Calu3 (cell line): ENCODE measurements around the gene PLEKHB1. TPM values are rescaled to one million over a fixed set of nuclear protein-coding genes. Genes with fewer than 3 reads are reported as not detected.
A peak's percentile ranks its signal among the peaks of the same experiment; 100 is the strongest.

ENCODE experiments used
- BruUV-seq: library from RNA; stranded (reverse); fragments of 400-500 nt; replicated peaks from 2 replicates; lab custom pipeline; 2021; lab: Mats Ljungman, UMichigan
- CTCF ChIA-PET: fragments of 300-600 bp; sonication (Branson Sonifier 250); formaldehyde crosslinking; loops from one replicate; lab custom pipeline; 2022; ENCODE audit warnings: antibody characterized with exemption; lab: Charles Lee
- DNase-seq: peaks from one replicate; pipeline ENCODE4 v3.0.0; 2022
- H3K27ac Mint-ChIP-seq: one replicate; pipeline ENCODE4 v1.8.0; 2022; ENCODE audit warnings: mixed read lengths; ENCODE audit not compliant: unreplicated experiment
- H3K27me3 Mint-ChIP-seq: one replicate; pipeline ENCODE4 v1.8.0; 2022; ENCODE audit warnings: mixed read lengths; ENCODE audit not compliant: unreplicated experiment
- H3K36me3 Mint-ChIP-seq: one replicate; pipeline ENCODE4 v1.8.0; 2022; ENCODE audit warnings: mild to moderate bottlenecking, moderate library complexity, mixed read lengths; ENCODE audit not compliant: insufficient read depth, unreplicated experiment
- H3K4me1 Mint-ChIP-seq: one replicate; pipeline ENCODE4 v1.8.0; 2022; ENCODE audit warnings: mild to moderate bottlenecking, low read depth, mixed read lengths; ENCODE audit not compliant: unreplicated experiment
- H3K4me3 Mint-ChIP-seq: one replicate; pipeline ENCODE4 v1.8.0; 2022; ENCODE audit warnings: mild to moderate bottlenecking, low read depth, moderate library complexity, mixed read lengths; ENCODE audit not compliant: unreplicated experiment
- H3K9me3 Mint-ChIP-seq: one replicate; pipeline ENCODE4 v1.8.0; 2022; ENCODE audit warnings: low read depth, mixed read lengths; ENCODE audit not compliant: unreplicated experiment
- intact Hi-C: fragments of 100-400 bp; cut with micrococcal nuclease; formaldehyde crosslinking; loops from one replicate; pipeline ENCODE4 v1.10.0; 2022; ENCODE audit not compliant: unreplicated experiment
- total RNA-seq: library from RNA; stranded (reverse); gene quantifications from 2 replicates; pipeline ENCODE4 v1.2.3, GENCODE V29; 2022
- TF ChIP-seq, protein P1 (sequence below): fragments of 200-600 bp; IDR thresholded peaks from one replicate; pipeline ENCODE4 v1.8.0; 2022; ENCODE audit warnings: antibody characterized with exemption; ENCODE audit not compliant: unreplicated experiment

PLEKHB1 gene
- total RNA-seq, 1 experiment from 2014 or later: 127 TPM

GRCh38 chr11:73623686-73624085 lies 22.7 kb upstream of the PLEKHB1 start:
- CTCF ChIA-PET: interaction anchor here (0.6 to 0.7 kb wide), 2 partner anchors 35 to 308 kb away, joined by 4 to 5 read pairs; no protein-coding TSS in a partner anchor

GRCh38 chr11:73625696-73626318 lies 20.6 kb upstream of the PLEKHB1 start:
- H3K36me3 Mint-ChIP-seq: no peaks in the 10 kb centered on the region
- peak; percentile 84 for DNase-seq
- no TSS peak for BruUV-seq
- no peak overlapping the region for H3K27ac Mint-ChIP-seq
- CTCF ChIA-PET: interaction anchor here (0.5 to 2.5 kb wide), 14 partner anchors 16 to 305 kb away, joined by 3 to 74 read pairs (median 5); partner anchors contain the start of genes FAM168A, MRPL48 and RAB6A
- H3K4me3 Mint-ChIP-seq: peak overlapping the region; percentile 24
- peaks cover 33% of the 10 kb centered on the region for H3K27me3 Mint-ChIP-seq
- H3K9me3 Mint-ChIP-seq: no peaks in the 10 kb centered on the region
- no peaks in the 10 kb centered on the region for H3K4me1 Mint-ChIP-seq
- TF ChIP-seq, protein P1, sequence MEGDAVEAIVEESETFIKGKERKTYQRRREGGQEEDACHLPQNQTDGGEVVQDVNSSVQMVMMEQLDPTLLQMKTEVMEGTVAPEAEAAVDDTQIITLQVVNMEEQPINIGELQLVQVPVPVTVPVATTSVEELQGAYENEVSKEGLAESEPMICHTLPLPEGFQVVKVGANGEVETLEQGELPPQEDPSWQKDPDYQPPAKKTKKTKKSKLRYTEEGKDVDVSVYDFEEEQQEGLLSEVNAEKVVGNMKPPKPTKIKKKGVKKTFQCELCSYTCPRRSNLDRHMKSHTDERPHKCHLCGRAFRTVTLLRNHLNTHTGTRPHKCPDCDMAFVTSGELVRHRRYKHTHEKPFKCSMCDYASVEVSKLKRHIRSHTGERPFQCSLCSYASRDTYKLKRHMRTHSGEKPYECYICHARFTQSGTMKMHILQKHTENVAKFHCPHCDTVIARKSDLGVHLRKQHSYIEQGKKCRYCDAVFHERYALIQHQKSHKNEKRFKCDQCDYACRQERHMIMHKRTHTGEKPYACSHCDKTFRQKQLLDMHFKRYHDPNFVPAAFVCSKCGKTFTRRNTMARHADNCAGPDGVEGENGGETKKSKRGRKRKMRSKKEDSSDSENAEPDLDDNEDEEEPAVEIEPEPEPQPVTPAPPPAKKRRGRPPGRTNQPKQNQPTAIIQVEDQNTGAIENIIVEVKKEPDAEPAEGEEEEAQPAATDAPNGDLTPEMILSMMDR: peak; percentile 78
- intact Hi-C loops: loop anchor here (1.0 to 5.0 kb wide), 3 partner anchors 34 to 306 kb away; no protein-coding TSS in a partner anchor

More at GRCh38 chr11:73623686-73624085, 22.7 kb upstream of the PLEKHB1 start:
- H3K4me3 Mint-ChIP-seq: no peak overlapping the region
- H3K27ac Mint-ChIP-seq: no peak overlapping the region
- TF ChIP-seq, protein P1: no peak
- H3K27me3 Mint-ChIP-seq: peaks cover 33% of the 10 kb centered on the region
- no peaks in the 10 kb centered on the region for H3K9me3 Mint-ChIP-seq
- intact Hi-C loops: loop anchor here (2.0 kb wide), 1 partner anchor 145 kb away; no protein-coding TSS in a partner anchor
- DNase-seq: no peak
- no TSS peak for BruUV-seq
- no peaks in the 10 kb centered on the region for H3K4me1 Mint-ChIP-seq
- no peaks in the 10 kb centered on the region for H3K36me3 Mint-ChIP-seq

GRCh38 chr11:73629907-73630306 lies 16.5 kb upstream of the PLEKHB1 start:
- no peak overlapping the region for H3K4me3 Mint-ChIP-seq

DNA sequence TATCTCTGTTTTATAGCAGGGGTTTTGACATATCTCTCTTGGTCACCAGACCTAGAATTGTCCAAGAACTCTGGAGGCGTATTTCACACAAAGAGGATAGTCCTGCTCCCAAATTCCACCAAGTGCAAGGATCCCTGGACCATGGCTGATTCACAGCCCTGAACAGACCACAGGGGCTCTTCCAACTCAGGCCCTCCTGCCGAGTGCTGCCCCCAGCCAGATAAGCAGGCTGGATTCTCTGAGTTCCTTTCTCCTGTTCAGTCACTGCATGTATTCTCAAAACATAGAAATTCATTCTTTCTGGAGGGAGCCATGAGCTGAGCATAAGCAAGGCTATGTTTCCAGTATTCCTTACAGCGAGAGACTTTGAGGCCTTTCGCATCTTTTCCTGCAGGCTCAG lies 13.4 kb upstream of the PLEKHB1 start:
- Mint-ChIP-seq H3K27ac (no peak overlapping the region), H3K4me1 (no peaks in the 10 kb centered on the region), H3K4me3 (no peak overlapping the region), H3K27me3 (no peaks in the 10 kb centered on the region), H3K36me3 (no peaks in the 10 kb centered on the region), H3K9me3 (no peaks in the 10 kb centered on the region)
- CTCF ChIA-PET: no interaction called here
- TF ChIP-seq, protein P1: no peak
- intact Hi-C loops: no loop called here
- DNase-seq: no peak
- no TSS peak for BruUV-seq

More at GRCh38 chr11:73629907-73630306, 16.5 kb upstream of the PLEKHB1 start:
- Mint-ChIP-seq H3K27me3 (peaks cover 3% of the 10 kb centered on the region), H3K9me3 (no peaks in the 10 kb centered on the region), H3K27ac (no peak overlapping the region), H3K36me3 (no peaks in the 10 kb centered on the region), H3K4me1 (no peaks in the 10 kb centered on the region)
- CTCF ChIA-PET: no interaction called here
- BruUV-seq: no TSS peak
- intact Hi-C loops: loop anchor here (5.0 kb wide), 1 partner anchor 302 kb away; no protein-coding TSS in a partner anchor
- no peak for DNase-seq
- TF ChIP-seq, protein P1: no peak
